Smooth muscle cell (in vitro differentiated cells): ENCODE measurements around the gene WSCD2. TPM values are rescaled to one million over a fixed set of nuclear protein-coding genes. Genes with fewer than 3 reads are reported as not detected.

Experiments used
- DNase-seq: peaks from one replicate; lab custom pipeline; 2025; ENCODE audit not compliant: unreplicated experiment; lab: John Stamatoyannopoulos, UW
- H2AFZ ChIP-seq: fragments of 200-600 bp; sonication (generic); 2 replicates; pipeline ENCODE4 v1.6.0; 2016; ENCODE audit warnings: antibody characterized with exemption, low read depth, mild to moderate bottlenecking
- H3F3A ChIP-seq: fragments of 200-600 bp; sonication (generic); 2 replicates; pipeline ENCODE4 v1.6.0; 2017; ENCODE audit warnings: antibody characterized with exemption, low read depth
- H3K27ac ChIP-seq: fragments of 200-600 bp; sonication (generic); 2 replicates; pipeline ENCODE4 v1.5.1; 2016; ENCODE audit warnings: low read depth, mild to moderate bottlenecking
- H3K27me3 ChIP-seq: fragments of 200-600 bp; sonication (generic); 2 replicates; pipeline ENCODE4 v1.6.1; 2016; ENCODE audit warnings: low read depth, mild to moderate bottlenecking
- H3K36me3 ChIP-seq: fragments of 200-600 bp; sonication (generic); 2 replicates; pipeline ENCODE4 v1.5.1; 2016; ENCODE audit warnings: low read depth
- H3K4me1 ChIP-seq: fragments of 200-600 bp; sonication (generic); 2 replicates; pipeline ENCODE4 v1.5.1; 2016; ENCODE audit warnings: low read depth
- H3K4me2 ChIP-seq: fragments of 200-600 bp; sonication (generic); 2 replicates; pipeline ENCODE4 v1.6.0; 2016; ENCODE audit warnings: mild to moderate bottlenecking
- H3K4me3 ChIP-seq: fragments of 200-600 bp; sonication (generic); 2 replicates; pipeline ENCODE4 v1.5.1; 2016; ENCODE audit warnings: mild to moderate bottlenecking
- H3K79me2 ChIP-seq: fragments of 200-600 bp; sonication (generic); 2 replicates; pipeline ENCODE4 v1.6.0; 2016; ENCODE audit warnings: low read depth, mild to moderate bottlenecking
- H3K9ac ChIP-seq: fragments of 200-600 bp; sonication (generic); 2 replicates; pipeline ENCODE4 v1.6.0; 2016; ENCODE audit warnings: low read depth
- H3K9me3 ChIP-seq: fragments of 200-600 bp; sonication (generic); replicated peaks from 2 replicates; pipeline ENCODE4 v1.5.1; 2016; ENCODE audit warnings: low read depth
- H4K20me1 ChIP-seq: fragments of 200-600 bp; sonication (generic); 2 replicates; pipeline ENCODE4 v1.6.0; 2016; ENCODE audit warnings: low read depth
- WGBS: methylation state at CpG from one replicate; pipeline ENCODE4 v1.1.7; 2016; ENCODE audit warnings: low lambda C conversion rate; 5-methylcytosine and 5-hydroxymethylcytosine counted together
- polyA plus RNA-seq: library from polyadenylated mRNA; unstranded; fragments of >200 nt; fragmentation: Nextera tagmentation; extraction: Ambion mirVana; gene quantifications from 2 replicates; pipeline ENCODE4 v1.2.1, GENCODE V29; 2016
- total RNA-seq: library from RNA; depleted of rRNA; stranded (reverse); fragments of >200 nt; gene quantifications from 2 replicates; pipeline ENCODE4 v1.2.3, GENCODE V29; 2014
- TF ChIP-seq, protein P1 (sequence below): fragments of 200-600 bp; sonication (generic); IDR thresholded peaks from 2 replicates; pipeline ENCODE4 v1.5.1; 2017; ENCODE audit warnings: borderline replicate concordance, mild to moderate bottlenecking, antibody characterized with exemption; ENCODE audit not compliant: insufficient read depth, poor library complexity, severe bottlenecking

Gene WSCD2
- total and polyA plus RNA-seq, 2 experiments from 2014 or later = 0.13 TPM

DNA sequence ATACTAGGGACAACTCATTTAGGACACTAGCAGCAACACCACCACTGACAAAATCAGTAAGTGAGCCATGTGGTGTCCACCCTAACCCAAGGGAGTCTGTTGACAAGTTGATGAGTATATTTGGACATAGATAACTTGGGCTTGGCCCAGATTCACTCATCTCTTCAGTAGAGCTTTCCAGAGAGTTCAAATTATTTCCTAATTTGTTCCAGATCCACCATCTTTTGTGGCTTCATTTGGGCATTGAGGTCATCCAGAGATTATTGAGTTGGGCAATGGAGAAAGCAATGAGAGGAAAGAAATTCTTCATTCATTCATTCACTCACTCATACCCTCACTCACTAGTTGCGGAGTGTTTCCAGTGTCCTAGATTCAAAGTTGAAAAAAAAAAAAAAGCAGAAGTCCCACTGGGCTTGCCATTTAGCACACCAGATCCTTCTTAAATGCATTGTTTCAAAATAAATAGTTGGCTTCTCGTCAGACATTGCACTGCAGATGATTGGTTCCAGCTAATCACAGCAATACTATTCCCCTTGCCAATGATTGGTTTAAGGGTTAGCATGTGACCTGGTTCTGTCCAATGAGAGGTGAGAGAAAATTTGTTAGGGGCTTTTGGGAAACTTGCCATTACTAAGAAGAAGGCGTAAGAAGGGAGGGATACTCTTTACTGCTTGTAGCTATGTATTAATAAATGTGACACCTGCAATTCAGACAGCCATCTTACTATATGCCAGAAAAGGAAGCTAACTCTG, 31.8 kb upstream of the WSCD2 start:
- TF ChIP-seq, protein P1, sequence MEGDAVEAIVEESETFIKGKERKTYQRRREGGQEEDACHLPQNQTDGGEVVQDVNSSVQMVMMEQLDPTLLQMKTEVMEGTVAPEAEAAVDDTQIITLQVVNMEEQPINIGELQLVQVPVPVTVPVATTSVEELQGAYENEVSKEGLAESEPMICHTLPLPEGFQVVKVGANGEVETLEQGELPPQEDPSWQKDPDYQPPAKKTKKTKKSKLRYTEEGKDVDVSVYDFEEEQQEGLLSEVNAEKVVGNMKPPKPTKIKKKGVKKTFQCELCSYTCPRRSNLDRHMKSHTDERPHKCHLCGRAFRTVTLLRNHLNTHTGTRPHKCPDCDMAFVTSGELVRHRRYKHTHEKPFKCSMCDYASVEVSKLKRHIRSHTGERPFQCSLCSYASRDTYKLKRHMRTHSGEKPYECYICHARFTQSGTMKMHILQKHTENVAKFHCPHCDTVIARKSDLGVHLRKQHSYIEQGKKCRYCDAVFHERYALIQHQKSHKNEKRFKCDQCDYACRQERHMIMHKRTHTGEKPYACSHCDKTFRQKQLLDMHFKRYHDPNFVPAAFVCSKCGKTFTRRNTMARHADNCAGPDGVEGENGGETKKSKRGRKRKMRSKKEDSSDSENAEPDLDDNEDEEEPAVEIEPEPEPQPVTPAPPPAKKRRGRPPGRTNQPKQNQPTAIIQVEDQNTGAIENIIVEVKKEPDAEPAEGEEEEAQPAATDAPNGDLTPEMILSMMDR = no peak
- peaks cover 12% of the 10 kb centered on the region for H3K27me3 ChIP-seq

DNA sequence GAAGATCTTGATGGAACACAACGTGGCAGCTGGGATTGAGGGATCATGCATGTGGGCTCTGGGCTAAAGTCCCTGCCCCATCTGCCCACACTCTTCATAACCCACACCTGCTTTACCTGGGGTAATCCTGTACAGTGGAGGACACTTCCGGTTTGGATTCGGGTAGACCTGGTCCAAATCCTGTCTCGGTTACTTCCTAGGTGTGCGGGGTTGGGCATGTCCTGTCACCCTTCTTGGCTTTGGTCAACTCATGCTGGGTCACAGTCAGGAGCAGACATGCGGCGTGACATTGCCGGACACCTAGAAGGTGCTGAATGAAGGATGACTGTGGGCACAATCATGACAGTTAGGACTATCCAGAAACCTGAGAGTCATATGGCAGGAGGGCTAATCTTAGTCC, 30.7 kb upstream of the WSCD2 start:
- TF ChIP-seq, protein P1 = no peak

More for the DNA sequence above, 31.8 kb upstream of the WSCD2 start:
- no peaks in the 10 kb centered on the region for H4K20me1 ChIP-seq
- H3K4me2 ChIP-seq = no peak overlapping the region
- H3K27ac ChIP-seq = no peak overlapping the region
- 89% methylated on average over 3 of the region's 3 CpGs for WGBS
- no peaks in the 10 kb centered on the region for H3F3A ChIP-seq
- H3K4me3 ChIP-seq = no peak overlapping the region
- no peak overlapping the region for H3K9ac ChIP-seq
- H3K79me2 ChIP-seq = no peaks in the 10 kb centered on the region
- no peak overlapping the region for H2AFZ ChIP-seq
- no peak for DNase-seq
- H3K4me1 ChIP-seq = no peaks in the 10 kb centered on the region
- H3K36me3 ChIP-seq = no peaks in the 10 kb centered on the region
- H3K9me3 ChIP-seq = no peaks in the 10 kb centered on the region

DNA sequence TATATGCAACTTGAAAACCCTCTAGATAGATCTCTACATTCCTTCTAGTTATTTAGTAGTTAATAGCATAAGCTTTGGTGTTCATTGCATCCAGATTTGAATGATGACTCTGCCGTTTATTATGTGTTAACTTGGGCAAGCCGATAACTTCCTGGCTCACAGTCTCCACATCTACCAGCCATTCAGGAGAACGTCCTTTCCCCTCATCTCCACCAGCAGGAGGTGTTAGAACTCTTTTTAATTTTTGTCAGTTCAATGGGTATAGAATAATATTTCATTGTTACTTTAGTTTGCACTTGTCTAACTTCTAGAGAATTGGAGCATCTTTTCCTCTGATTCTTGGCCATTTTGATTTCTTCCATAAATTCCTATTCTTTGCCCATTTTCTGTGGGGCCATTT, 30.0 kb upstream of the WSCD2 start:
- H4K20me1 ChIP-seq = no peaks in the 10 kb centered on the region
- H3K4me1 ChIP-seq = no peaks in the 10 kb centered on the region
- no peak overlapping the region for H3K4me3 ChIP-seq
- WGBS = 65% methylated on average over 3 of the region's 3 CpGs
- no peak overlapping the region for H3K4me2 ChIP-seq
- no peak overlapping the region for H3K27ac ChIP-seq
- no peak overlapping the region for H3K9ac ChIP-seq
- no peak overlapping the region for H2AFZ ChIP-seq
- H3K36me3 ChIP-seq = no peaks in the 10 kb centered on the region
- TF ChIP-seq, protein P1 = peak; percentile 31
- no peaks in the 10 kb centered on the region for H3K79me2 ChIP-seq
- DNase-seq = no peak
- no peaks in the 10 kb centered on the region for H3F3A ChIP-seq
- H3K27me3 ChIP-seq = peaks cover 5% of the 10 kb centered on the region
- H3K9me3 ChIP-seq = no peaks in the 10 kb centered on the region

More for the DNA sequence above, 30.7 kb upstream of the WSCD2 start:
- H2AFZ ChIP-seq = no peak overlapping the region
- H3F3A ChIP-seq = no peaks in the 10 kb centered on the region
- no peaks in the 10 kb centered on the region for H3K36me3 ChIP-seq
- DNase-seq = no peak
- no peak overlapping the region for H3K4me2 ChIP-seq
- H3K27ac ChIP-seq = no peak overlapping the region
- WGBS = 92% methylated on average over 8 of the region's 8 CpGs
- peaks cover 9% of the 10 kb centered on the region for H3K27me3 ChIP-seq
- H3K9me3 ChIP-seq = no peaks in the 10 kb centered on the region
- no peak overlapping the region for H3K4me3 ChIP-seq
- no peaks in the 10 kb centered on the region for H3K79me2 ChIP-seq
- no peak overlapping the region for H3K9ac ChIP-seq
- no peaks in the 10 kb centered on the region for H4K20me1 ChIP-seq
- H3K4me1 ChIP-seq = no peaks in the 10 kb centered on the region

GRCh38 chr12:108099778-108100489, 29.2 kb upstream of the WSCD2 start:
- no peak for DNase-seq
- no peak overlapping the region for H3K9ac ChIP-seq
- no peak overlapping the region for H3K27ac ChIP-seq
- H3K4me1 ChIP-seq = no peaks in the 10 kb centered on the region
- H3K79me2 ChIP-seq = no peaks in the 10 kb centered on the region
- TF ChIP-seq, protein P1 = no peak
- no peaks in the 10 kb centered on the region for H3K36me3 ChIP-seq
- WGBS = 84% methylated on average over 4 of the region's 4 CpGs
- H3K9me3 ChIP-seq = no peaks in the 10 kb centered on the region
- H2AFZ ChIP-seq = no peak overlapping the region
- H3K4me2 ChIP-seq = no peak overlapping the region
- H3K27me3 ChIP-seq = no peaks in the 10 kb centered on the region
- no peaks in the 10 kb centered on the region for H4K20me1 ChIP-seq
- H3F3A ChIP-seq = no peaks in the 10 kb centered on the region
- H3K4me3 ChIP-seq = no peak overlapping the region
